Transverse colon (tissue), 4 donors: ENCODE results near the gene MOBP. TPM values are rescaled to one million over a fixed set of nuclear protein-coding genes. Genes with fewer than 3 reads are reported as not detected.

Experiments used
- DNase-seq: peaks from one replicate; pipeline ENCODE4 v3.0.0-alpha.2; 2019
- H3K27ac ChIP-seq, 4 donors: fragments of 200-600 bp; sonication (generic); 2 replicates each; pipeline ENCODE4 v1.5.1; 2016 to 2018; ENCODE audit warnings: inconsistent platforms in 4 of 4
- H3K27me3 ChIP-seq: fragments of 200-600 bp; sonication (generic); 2 replicates; pipeline ENCODE4 v1.5.1; 2017; ENCODE audit warnings: inconsistent platforms
- H3K36me3 ChIP-seq, 4 donors: fragments of 200-600 bp; sonication (generic); 2 replicates each; pipeline ENCODE4 v1.5.1; 2017 to 2019; ENCODE audit warnings: inconsistent platforms in 4 of 4
- H3K4me1 ChIP-seq, 4 donors: fragments of 200-600 bp; sonication (generic); 2 replicates each; pipeline ENCODE4 v1.5.1; 2017 to 2020; ENCODE audit warnings: inconsistent platforms in 4 of 4
- H3K4me3 ChIP-seq, 4 donors: fragments of 200-600 bp; sonication (generic); 1 replicate in 1 of 4; 2 replicates in 3 of 4; pipeline versions ENCODE4 v1.5.1 to v1.6.1; 2017 to 2019; ENCODE audit warnings: inconsistent platforms in 4 of 4
- H3K9me3 ChIP-seq, 2 donors: fragments of 200-600 bp; sonication (generic); 2 replicates each; pipeline ENCODE4 v1.5.1; 2017 to 2019; ENCODE audit warnings: inconsistent platforms in 2 of 2
- EP300 ChIP-seq: sonication (generic); formaldehyde crosslinking; IDR thresholded peaks from one replicate; pipeline ENCODE4 v1.6.1; 2017; ENCODE audit warnings: antibody characterized with exemption, low read depth
- POLR2A ChIP-seq: fragments of 450-650 bp; IDR thresholded peaks from one replicate; pipeline ENCODE4 v1.6.1; 2016; ENCODE audit warnings: antibody characterized with exemption, mild to moderate bottlenecking, moderate library complexity
- POLR2AphosphoS5 ChIP-seq, 3 donors: sonication (generic); formaldehyde crosslinking; IDR thresholded peaks; one replicate each; pipeline ENCODE4 v1.6.1; 2016; ENCODE audit warnings: antibody characterized with exemption in 3 of 3
- WGBS, 2 donors: methylation state at CpG; one replicate each; pipeline ENCODE4 v1.1.5; 2018; ENCODE audit warnings: low coverage in 1 of 2; 5-methylcytosine and 5-hydroxymethylcytosine counted together
- in situ Hi-C, 4 donors: fragments of 200-750 bp; cut with MboI; loops; one replicate each; pipeline versions ENCODE4 v1.15.0 to v1.15.1; 2017; ENCODE audit warnings: low sequenced_read_pairs in 3 of 4, low pct_ligation_motif_present in 1 of 4, low pct_unique_long_range_greater_than_20kb in 1 of 4
- intact Hi-C: fragments of 100-400 bp; cut with DNase I; formaldehyde crosslinking; loops from one replicate; pipeline ENCODE4 v1.15.1; 2023; ENCODE audit warnings: low total_unique reads
- total RNA-seq, 4 donors: library from RNA; depleted of rRNA; stranded (reverse); fragments of >200 nt; gene quantifications; one replicate each; pipeline ENCODE4 v1.1.0, GENCODE V29; 2016
- TF ChIP-seq, protein P1 (sequence below), 5 experiments: fragments of 200-600 bp in 3 of 5; fragments of 450-650 bp in 2 of 5; sonication (generic) in 3 of 5; IDR thresholded peaks; 1 replicate in 2 of 5; 2 replicates in 3 of 5; pipeline ENCODE4 v1.5.1; 2016 to 2017; ENCODE audit warnings: antibody characterized with exemption in 5 of 5, inconsistent platforms in 3 of 5, mild to moderate bottlenecking in 2 of 5, moderate library complexity in 1 of 5

The MOBP gene
- total RNA-seq, 4 donors from 2014 or later = 0.27 to 5.2 (median 1.3) TPM; not detected in 1

DNA sequence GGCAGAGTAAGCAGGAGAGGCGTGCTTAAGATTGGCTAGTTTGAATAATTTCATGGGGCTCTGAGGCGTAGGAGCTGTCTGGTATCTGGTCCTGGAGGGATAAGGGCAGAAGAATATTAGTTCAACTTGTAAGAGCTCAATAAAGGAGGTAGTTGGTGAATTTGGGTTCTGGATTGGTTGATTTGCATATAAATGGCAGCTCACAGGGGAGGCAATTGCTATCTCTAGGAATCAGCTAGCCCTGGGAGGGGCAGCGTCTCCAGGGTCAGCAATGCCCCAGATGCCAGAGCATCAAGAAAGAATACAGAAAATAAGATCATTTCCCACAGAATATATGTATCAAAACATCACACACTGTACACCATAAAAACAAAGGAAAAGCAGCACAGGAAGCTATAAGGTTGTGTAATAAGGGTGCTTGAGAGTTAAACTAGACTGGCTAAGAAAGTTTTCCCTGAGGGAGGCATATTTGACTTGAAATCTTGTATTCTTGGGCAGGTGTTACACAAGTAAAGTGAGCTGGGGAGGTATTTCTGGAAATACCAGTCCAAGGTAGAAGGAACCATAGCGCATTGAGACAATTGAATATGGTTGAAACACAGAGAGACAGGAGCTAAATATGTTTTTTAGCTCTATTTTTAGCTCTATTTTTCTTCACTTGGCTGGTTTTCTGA is 6.1 kb downstream of the MOBP start:
- no peak overlapping the region for H3K4me3 ChIP-seq

DNA sequence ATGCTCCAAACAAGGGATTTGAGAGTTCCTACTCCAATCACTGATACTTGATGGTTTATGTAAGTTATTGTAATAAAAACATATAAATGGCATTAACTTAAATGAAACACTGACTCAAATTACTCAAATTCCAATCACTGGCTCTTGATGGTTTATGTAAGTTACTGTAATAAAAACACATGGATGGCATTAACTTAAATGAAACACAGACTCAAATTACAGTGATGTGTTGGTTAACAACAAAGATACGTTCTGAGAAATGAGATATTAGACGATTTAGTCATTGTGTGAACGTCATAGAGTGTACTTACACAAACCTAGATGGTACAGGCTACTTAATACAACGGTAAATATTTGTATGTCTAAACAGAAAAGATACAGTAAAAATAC is 6.6 kb downstream of the MOBP start:
- Histone ChIP-seq H3K36me3 (no peaks in the 10 kb centered on the region), H3K27me3 (no peaks in the 10 kb centered on the region), H3K27ac (no peak overlapping the region), H3K9me3 (no peaks in the 10 kb centered on the region), H3K4me3 (no peak overlapping the region), H3K4me1 (no peaks in the 10 kb centered on the region)
- TF ChIP-seq POLR2AphosphoS5 (IDR thresholded peaks at IDR 0.05) (no peak), EP300 (no peak), POLR2A (no peak)
- TF ChIP-seq, protein P1, sequence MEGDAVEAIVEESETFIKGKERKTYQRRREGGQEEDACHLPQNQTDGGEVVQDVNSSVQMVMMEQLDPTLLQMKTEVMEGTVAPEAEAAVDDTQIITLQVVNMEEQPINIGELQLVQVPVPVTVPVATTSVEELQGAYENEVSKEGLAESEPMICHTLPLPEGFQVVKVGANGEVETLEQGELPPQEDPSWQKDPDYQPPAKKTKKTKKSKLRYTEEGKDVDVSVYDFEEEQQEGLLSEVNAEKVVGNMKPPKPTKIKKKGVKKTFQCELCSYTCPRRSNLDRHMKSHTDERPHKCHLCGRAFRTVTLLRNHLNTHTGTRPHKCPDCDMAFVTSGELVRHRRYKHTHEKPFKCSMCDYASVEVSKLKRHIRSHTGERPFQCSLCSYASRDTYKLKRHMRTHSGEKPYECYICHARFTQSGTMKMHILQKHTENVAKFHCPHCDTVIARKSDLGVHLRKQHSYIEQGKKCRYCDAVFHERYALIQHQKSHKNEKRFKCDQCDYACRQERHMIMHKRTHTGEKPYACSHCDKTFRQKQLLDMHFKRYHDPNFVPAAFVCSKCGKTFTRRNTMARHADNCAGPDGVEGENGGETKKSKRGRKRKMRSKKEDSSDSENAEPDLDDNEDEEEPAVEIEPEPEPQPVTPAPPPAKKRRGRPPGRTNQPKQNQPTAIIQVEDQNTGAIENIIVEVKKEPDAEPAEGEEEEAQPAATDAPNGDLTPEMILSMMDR (IDR thresholded peaks at IDR 0.05) = no peak
- WGBS, 2 donors = 73 to 85% methylated on average over 3 to 4 of the region's 4 CpGs
- DNase-seq = no peak
- in situ Hi-C loops = no loop called here
- intact Hi-C loops = no loop called here

More for the DNA sequence above, 6.1 kb downstream of the MOBP start:
- WGBS, 2 donors = 87 to 90% methylated on average over 3 to 4 of the region's 4 CpGs
- Histone ChIP-seq H3K27me3 (no peaks in the 10 kb centered on the region), H3K36me3 (no peaks in the 10 kb centered on the region), H3K27ac (no peak overlapping the region), H3K9me3 (no peaks in the 10 kb centered on the region), H3K4me1 (no peaks in the 10 kb centered on the region)
- in situ Hi-C loops = no loop called here
- DNase-seq = no peak
- intact Hi-C loops = no loop called here
- TF ChIP-seq EP300 (no peak), POLR2AphosphoS5 (IDR thresholded peaks at IDR 0.05) (no peak), POLR2A (no peak)
- TF ChIP-seq, protein P1 (IDR thresholded peaks at IDR 0.05) = no peak

DNA sequence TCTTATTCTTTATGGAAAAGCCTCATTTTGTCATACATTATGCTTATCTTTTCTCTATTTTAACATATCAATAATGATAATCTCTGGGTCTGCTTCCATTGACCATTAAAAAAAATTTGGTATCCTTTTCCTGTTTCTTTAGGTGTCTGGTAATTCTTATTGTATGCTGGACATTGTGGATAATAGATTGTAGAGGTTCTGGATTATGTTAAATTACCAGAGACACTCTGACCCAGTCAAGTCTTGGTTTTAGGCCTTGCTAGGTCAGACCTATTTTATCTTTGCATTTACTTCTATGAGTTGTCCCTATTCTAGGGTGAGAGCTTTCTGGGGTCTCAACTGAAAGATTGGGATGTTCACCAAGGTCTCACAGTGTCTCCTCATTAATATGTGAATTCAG is 9.3 kb downstream of the MOBP start:
- Histone ChIP-seq H3K36me3 (no peaks in the 10 kb centered on the region), H3K4me3 (no peak overlapping the region), H3K4me1 (no peaks in the 10 kb centered on the region), H3K27ac (no peak overlapping the region), H3K9me3 (no peaks in the 10 kb centered on the region), H3K27me3 (no peaks in the 10 kb centered on the region)
- in situ Hi-C loops = no loop called here
- intact Hi-C loops = no loop called here
- no peak for DNase-seq
- TF ChIP-seq, protein P1 (IDR thresholded peaks at IDR 0.05) = no peak
- TF ChIP-seq EP300 (no peak), POLR2A (no peak), POLR2AphosphoS5 (IDR thresholded peaks at IDR 0.05) (no peak)

DNA sequence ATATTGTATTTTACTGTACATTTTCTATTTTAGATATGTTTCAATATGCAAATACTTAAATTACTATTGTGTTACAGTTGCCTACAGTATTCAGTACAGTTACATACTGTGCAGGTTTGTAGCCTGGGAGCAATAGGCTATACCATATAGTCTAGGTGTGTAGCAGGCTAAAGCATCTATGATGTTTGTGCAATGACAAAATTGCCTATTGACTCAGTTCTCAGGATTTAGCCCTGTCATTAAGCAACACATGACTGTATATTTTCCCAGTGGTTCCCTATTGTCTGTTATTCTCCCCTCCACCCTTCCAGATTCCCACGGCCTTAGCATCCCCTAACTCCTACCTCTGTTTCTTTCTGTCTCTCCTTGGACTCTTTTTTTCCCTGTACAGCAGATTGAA is 10.7 kb downstream of the MOBP start:
- 92 to 100% methylated on average over 1 of the region's 1 CpG for WGBS, 2 donors
- no peak for DNase-seq
- Histone ChIP-seq H3K27me3 (no peaks in the 10 kb centered on the region), H3K36me3 (no peaks in the 10 kb centered on the region), H3K4me1 (no peaks in the 10 kb centered on the region), H3K4me3 (no peak overlapping the region), H3K9me3 (no peaks in the 10 kb centered on the region), H3K27ac (no peak overlapping the region)
- TF ChIP-seq POLR2A (no peak), EP300 (no peak), POLR2AphosphoS5 (IDR thresholded peaks at IDR 0.05) (no peak)
- TF ChIP-seq, protein P1 (IDR thresholded peaks at IDR 0.05) = no peak
- intact Hi-C loops (no loop called here), in situ Hi-C loops (no loop called here)
